ENCODE measurements around the gene ATP8A1.

GRCh38 chr4:42531341-42532030 is 125.4 kb downstream of the ATP8A1 start:
- TF ChIP-seq, protein P1, sequence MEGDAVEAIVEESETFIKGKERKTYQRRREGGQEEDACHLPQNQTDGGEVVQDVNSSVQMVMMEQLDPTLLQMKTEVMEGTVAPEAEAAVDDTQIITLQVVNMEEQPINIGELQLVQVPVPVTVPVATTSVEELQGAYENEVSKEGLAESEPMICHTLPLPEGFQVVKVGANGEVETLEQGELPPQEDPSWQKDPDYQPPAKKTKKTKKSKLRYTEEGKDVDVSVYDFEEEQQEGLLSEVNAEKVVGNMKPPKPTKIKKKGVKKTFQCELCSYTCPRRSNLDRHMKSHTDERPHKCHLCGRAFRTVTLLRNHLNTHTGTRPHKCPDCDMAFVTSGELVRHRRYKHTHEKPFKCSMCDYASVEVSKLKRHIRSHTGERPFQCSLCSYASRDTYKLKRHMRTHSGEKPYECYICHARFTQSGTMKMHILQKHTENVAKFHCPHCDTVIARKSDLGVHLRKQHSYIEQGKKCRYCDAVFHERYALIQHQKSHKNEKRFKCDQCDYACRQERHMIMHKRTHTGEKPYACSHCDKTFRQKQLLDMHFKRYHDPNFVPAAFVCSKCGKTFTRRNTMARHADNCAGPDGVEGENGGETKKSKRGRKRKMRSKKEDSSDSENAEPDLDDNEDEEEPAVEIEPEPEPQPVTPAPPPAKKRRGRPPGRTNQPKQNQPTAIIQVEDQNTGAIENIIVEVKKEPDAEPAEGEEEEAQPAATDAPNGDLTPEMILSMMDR (IDR thresholded peaks at IDR 0.05) = no peak
- TF ChIP-seq POLR2A (IDR thresholded peaks at IDR 0.05) = no peak

Data from adrenal gland (tissue), 5 donors.